Measurements from ENCODE around the gene PLET1. TPM values are rescaled to one million over a fixed set of nuclear protein-coding genes. Genes with fewer than 3 reads are reported as not detected.
A peak's percentile ranks its signal among the peaks of the same experiment; 100 is the strongest.

Gene PLET1
- total RNA-seq, 1 donor from 2014 or later: not detected

DNA sequence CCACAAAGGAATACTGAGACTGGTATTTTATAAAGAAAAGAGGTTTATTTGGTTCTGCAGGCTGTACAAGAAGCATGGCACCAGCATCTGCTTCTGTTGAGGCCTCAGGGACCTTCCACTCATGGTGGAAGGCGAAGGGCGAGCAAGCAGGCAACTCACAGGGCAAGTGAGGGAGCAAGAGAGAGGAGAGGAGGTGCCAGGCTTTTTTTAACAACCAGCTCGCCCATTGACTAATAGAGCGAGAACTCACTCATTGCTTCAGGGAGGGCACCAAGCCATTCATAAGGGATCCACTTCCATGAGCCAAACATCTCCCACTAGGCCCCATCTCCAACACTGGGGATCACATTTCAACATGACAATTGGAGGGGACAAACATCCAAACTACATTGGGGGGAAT, 33.2 kb downstream of the PLET1 start:
- H3K4me3 Mint-ChIP-seq (ENCODE audit: unreplicated experiment): peak overlapping the region; percentile 86
- no peak for DNase-seq
- H3K4me1 Mint-ChIP-seq (ENCODE audit: low read depth, unreplicated experiment): peaks cover 8% of the 10 kb centered on the region
- TF ChIP-seq, protein P1, sequence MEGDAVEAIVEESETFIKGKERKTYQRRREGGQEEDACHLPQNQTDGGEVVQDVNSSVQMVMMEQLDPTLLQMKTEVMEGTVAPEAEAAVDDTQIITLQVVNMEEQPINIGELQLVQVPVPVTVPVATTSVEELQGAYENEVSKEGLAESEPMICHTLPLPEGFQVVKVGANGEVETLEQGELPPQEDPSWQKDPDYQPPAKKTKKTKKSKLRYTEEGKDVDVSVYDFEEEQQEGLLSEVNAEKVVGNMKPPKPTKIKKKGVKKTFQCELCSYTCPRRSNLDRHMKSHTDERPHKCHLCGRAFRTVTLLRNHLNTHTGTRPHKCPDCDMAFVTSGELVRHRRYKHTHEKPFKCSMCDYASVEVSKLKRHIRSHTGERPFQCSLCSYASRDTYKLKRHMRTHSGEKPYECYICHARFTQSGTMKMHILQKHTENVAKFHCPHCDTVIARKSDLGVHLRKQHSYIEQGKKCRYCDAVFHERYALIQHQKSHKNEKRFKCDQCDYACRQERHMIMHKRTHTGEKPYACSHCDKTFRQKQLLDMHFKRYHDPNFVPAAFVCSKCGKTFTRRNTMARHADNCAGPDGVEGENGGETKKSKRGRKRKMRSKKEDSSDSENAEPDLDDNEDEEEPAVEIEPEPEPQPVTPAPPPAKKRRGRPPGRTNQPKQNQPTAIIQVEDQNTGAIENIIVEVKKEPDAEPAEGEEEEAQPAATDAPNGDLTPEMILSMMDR (IDR thresholded peaks at IDR 0.05; ENCODE audit: partially characterized antibody, unreplicated experiment): no peak
- no peaks in the 10 kb centered on the region for H3K36me3 Mint-ChIP-seq (ENCODE audit: unreplicated experiment)
- peaks cover 4% of the 10 kb centered on the region for H3K27me3 Mint-ChIP-seq (ENCODE audit: unreplicated experiment)
- H3K27ac Mint-ChIP-seq (ENCODE audit: unreplicated experiment): peak overlapping the region; percentile 59
- peaks cover 2% of the 10 kb centered on the region for H3K9me3 Mint-ChIP-seq (ENCODE audit: unreplicated experiment)

DNA sequence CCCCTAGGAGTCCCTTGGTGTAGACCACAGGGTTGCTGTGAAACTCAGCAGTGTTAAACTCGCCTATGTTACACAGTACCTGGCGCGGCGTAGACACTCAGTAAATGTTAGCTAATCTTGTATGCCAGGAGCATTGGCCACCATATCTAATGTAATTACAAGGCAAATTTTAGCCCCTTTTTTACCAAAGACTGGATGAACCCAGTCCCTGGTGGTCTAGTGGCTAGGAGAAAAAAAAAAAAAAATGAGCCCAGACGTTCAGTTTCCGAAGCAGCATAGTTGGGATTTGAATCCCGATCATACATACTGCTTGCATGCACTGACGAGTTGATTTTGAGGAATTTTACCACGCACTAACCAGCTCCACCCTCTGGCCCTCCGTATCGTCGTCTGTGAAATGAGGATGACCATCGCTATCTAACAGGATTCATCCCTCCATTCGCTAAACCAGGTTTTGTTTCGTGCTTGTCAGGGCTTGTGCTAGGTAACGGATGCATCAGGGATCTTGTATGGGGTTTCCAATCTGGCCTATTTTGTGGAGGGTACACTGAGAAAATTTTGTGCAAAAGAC, 33.7 kb downstream of the PLET1 start:
- Mint-ChIP-seq H3K36me3 (ENCODE audit: unreplicated experiment) (no peaks in the 10 kb centered on the region), H3K4me1 (ENCODE audit: low read depth, unreplicated experiment) (peaks cover 8% of the 10 kb centered on the region), H3K27ac (ENCODE audit: unreplicated experiment) (peak overlapping the region; percentile 59), H3K9me3 (ENCODE audit: unreplicated experiment) (peaks cover 2% of the 10 kb centered on the region), H3K27me3 (ENCODE audit: unreplicated experiment) (peaks cover 4% of the 10 kb centered on the region), H3K4me3 (ENCODE audit: unreplicated experiment) (peak overlapping the region; percentile 86)
- DNase-seq: no peak
- TF ChIP-seq, protein P1 (IDR thresholded peaks at IDR 0.05; ENCODE audit: partially characterized antibody, unreplicated experiment): no peak

- H3K4me3 Mint-ChIP-seq (ENCODE audit: unreplicated experiment): peak within 1 kb of the TSS; percentile 89
- DNase-seq: peak; percentile 87
- TF ChIP-seq, protein P1 (IDR thresholded peaks at IDR 0.05; ENCODE audit: partially characterized antibody, unreplicated experiment): no peak
- peaks cover 4% of the 10 kb centered on the region for H3K27me3 Mint-ChIP-seq (ENCODE audit: unreplicated experiment)
- peak within 1 kb of the TSS; percentile 93 for H3K27ac Mint-ChIP-seq (ENCODE audit: unreplicated experiment)
- peaks cover 8% of the 10 kb centered on the region for H3K4me1 Mint-ChIP-seq (ENCODE audit: low read depth, unreplicated experiment)
- no peaks in the 10 kb centered on the region for H3K36me3 Mint-ChIP-seq (ENCODE audit: unreplicated experiment)
- peaks cover 2% of the 10 kb centered on the region for H3K9me3 Mint-ChIP-seq (ENCODE audit: unreplicated experiment)
Measured at GRCh38 chr11:112226062-112226830, 34.4 kb downstream of the PLET1 start, which contains the start of gene PTS. Gene PTS, plus strand, starts transcription at chr11:112226428. Its CDS starts 16 bp downstream, at chr11:112226444.

- TF ChIP-seq, protein P1 (IDR thresholded peaks at IDR 0.05; ENCODE audit: partially characterized antibody, unreplicated experiment): no peak
- H3K36me3 Mint-ChIP-seq (ENCODE audit: unreplicated experiment): no peaks in the 10 kb centered on the region
- H3K9me3 Mint-ChIP-seq (ENCODE audit: unreplicated experiment): peaks cover 2% of the 10 kb centered on the region
Measured at GRCh38 chr11:112225753-112226061, 35.0 kb downstream of the PLET1 start.

More at GRCh38 chr11:112225753-112226061, 35.0 kb downstream of the PLET1 start:
- Mint-ChIP-seq H3K27me3 (ENCODE audit: unreplicated experiment) (peaks cover 4% of the 10 kb centered on the region), H3K4me1 (ENCODE audit: low read depth, unreplicated experiment) (peaks cover 8% of the 10 kb centered on the region), H3K27ac (ENCODE audit: unreplicated experiment) (peak overlapping the region; percentile 93), H3K4me3 (ENCODE audit: unreplicated experiment) (peak overlapping the region; percentile 89)
- DNase-seq: no peak

Measured in glutamatergic neuron (in vitro differentiated cells).